GM19452 (cell line): Measurements from ENCODE around the gene TRNAU1AP.

Experiments
- ATAC-seq: cut with Tn5 transposase; IDR thresholded peaks from one replicate; pipeline ENCODE4 v1.9.1; 2021; ENCODE audit not compliant: unreplicated experiment

TRNAU1AP gene

DNA sequence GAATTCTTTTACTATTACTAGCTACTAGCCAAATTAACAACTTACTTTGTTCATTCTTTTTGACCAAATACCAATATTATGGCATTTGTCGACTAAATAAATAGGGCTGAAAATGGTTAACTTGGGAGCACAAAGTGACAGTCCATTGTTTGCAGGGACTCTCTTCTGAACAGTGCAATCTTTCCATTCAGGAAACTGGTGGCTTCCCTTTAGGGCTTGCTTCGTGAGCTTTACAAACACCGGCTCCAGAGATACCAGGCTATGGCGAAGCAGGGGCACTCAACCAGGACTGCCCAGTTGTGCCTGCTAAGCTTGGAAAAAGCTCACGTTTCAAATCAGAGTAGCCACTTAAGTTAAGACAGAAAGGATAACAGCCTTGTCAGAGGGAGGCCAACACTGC, 51.5 kb downstream of the TRNAU1AP start:
- ATAC-seq, result no peak

DNA sequence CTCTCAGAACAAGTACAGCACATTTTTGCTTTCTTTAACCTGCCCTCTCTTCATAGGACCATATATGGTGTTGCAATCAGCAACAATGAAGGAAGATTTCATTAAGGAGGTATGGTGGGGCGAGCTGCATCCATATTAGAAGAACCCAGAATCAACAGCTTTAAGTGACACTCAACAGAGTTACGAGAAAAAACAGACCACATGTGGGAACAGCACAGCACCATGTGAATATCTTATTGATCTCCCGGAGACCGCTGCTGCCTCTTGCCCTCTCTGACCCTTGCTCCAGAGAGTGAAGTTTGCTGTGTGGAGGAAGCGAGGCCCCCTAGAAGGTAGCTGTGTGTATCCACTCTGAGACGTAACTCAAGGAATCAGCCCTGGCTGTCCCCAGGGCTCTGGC, 52.1 kb downstream of the TRNAU1AP start:
- ATAC-seq, result no peak

DNA sequence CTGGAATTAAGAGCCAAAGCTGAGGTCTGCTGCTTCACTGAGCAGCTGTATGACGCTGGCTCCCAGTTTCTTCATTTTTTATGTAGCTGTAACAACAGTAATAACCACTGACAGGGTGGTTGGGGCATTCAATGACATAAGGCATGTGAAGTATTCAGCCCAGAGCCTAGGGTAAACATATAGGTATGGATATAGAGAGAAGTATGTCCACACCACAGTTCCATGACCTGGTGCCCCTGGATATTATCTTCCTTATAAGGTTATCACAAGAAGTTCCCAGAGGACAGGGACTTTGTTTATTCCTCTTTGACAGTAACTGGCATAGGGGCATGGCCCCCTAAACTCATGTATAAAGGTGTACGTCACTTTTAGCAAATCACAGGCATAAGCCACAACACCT, 53.9 kb downstream of the TRNAU1AP start:
- ATAC-seq, result no peak

DNA sequence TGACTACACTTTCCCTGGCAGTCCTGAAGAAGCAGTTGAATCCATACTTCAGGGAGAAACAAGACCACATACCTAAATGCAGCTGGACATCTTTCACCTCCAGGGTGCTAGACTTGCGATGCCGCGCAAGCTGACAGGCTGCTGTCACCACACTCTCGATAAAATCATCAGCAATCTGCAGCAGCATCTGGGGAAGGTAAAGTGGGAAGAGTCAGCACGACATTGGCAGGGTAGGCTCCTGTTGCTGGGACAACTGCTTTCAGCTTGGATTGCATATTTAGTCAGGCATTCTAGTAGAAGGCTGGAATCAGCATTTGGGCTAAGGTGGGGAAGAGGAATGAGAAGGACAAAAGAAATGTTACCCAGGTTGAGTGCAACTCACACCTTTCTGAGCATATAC, 60.3 kb downstream of the TRNAU1AP start:
- ATAC-seq, result no peak
